Globus pallidus (tissue), 1 donor: ENCODE data around the gene MATN1.
"Not testable (repeated sequence)": the region's sequence is repeated elsewhere in the genome, so short reads cannot be mapped to it uniquely, and the experiment has no call there.

ENCODE experiments used
- DNase-seq: peaks from one replicate; pipeline ENCODE4 v3.0.0-alpha.2; 2015; ENCODE audit warnings: low spot score

Gene MATN1

DNA sequence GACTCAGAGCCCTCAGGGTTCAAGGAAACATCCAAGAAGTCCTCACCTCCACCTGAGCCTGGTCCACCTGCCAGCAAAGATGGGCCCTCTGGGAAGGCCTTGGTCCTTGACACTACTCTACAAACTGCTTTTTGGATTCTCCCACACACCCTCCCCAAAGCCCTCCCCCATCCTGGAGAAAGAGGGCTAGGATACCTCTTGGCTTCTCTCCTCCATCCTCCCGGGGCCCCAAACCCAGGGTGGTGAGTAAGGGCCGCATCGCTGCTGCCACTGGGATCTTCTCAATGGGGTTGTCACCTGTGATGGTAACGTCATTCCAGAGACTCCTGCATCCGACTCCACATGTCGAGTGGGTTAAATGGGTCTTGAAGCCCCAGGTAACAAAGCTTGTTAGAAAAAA, 26.6 kb downstream of the MATN1 start:
- DNase-seq = no peak

- no peak for DNase-seq
Observed at GRCh38 chr1:30695439-30695841, 27.9 kb downstream of the MATN1 start.

DNA sequence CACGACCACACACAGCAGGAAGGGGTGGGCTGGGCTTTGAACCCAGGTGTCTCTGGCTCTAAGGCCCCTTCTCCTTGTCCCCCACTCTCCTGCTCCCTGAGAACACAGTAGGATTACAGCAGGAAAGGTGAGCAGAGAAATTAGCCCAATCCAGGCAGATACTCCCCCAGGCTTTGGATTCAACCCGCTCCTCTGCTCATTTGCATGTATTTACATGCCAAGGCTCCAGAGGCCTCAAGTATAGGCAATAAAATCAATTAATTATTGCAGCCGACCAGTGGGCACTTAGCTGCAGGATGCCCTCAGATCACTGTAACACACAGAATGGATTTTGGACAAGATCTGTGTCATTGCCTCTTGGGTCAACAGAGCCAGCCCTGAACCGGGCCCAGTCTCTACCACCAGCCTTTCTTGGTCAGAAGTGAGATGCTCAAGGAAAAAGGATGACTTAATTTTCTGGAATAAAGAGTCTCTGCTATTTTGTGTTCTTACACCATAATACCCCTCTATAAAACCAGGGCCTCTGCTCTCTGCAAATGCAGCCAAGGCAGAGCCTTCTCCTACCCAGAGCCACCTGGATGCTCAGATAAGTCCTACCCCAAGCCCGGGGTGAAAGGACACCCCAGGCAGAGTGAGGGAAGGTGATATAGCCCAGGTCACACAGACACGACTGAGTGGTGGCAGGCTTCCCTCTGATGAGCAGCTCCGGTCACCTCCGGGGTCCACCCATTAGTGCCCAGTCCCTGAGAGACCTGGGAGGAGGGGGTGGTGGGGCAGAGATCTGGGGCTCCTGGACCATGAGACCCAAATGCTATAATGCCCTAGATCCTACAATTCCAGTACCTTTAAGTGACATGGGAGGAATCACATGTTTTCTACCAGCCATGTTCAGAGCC, 28.9 kb downstream of the MATN1 start:
- DNase-seq = no peak

- no peak for DNase-seq
Observed at GRCh38 chr1:30693822-30694221, 29.6 kb downstream of the MATN1 start.

- DNase-seq = no peak
Observed at GRCh38 chr1:30693366-30693765, 30.0 kb downstream of the MATN1 start.

- DNase-seq = no peak
Observed at GRCh38 chr1:30692948-30693301, 30.5 kb downstream of the MATN1 start.

- no peak for DNase-seq
Observed at GRCh38 chr1:30692201-30692947, 31.0 kb downstream of the MATN1 start.

GRCh38 chr1:30691480-30691879, 31.9 kb downstream of the MATN1 start:
- no peak for DNase-seq

DNA sequence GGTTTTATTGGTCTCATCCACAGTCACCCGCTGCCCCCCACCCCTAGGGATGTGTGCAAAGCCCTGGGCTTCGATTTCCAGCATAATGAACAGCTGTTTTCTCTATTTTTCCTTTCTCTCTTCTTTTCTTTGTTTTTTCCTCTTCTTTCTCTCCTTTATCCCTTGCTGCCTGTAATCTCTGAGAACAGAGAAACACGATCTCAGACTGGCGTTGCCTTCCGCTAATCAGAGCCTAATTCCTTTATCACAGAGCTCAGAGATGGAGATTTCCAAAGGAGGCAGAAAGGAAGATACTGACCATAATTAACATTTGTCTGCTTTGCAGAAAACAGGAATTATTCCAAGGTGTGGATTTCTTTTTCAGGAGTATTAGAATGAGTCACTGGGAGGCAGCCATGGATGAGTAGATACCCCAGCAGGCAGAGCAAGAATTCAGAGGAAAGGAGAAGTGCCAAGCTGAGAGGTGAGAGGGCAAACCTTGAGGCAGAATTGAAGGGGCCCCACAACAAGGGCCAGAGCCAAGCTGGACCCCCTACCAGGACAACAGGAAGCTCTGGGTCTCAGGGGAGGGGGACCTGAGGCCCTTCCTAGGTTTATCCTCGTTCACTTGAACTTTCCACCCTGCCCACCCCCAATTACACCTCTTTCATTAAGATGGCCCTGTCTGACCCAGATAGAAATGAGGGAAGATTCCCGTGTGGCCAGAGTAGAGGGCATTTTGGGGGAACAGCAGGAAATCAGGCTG, 33.3 kb downstream of the MATN1 start:
- DNase-seq = no peak

GRCh38 chr1:30688920-30689794, 34.2 kb downstream of the MATN1 start:
- DNase-seq = no peak

DNA sequence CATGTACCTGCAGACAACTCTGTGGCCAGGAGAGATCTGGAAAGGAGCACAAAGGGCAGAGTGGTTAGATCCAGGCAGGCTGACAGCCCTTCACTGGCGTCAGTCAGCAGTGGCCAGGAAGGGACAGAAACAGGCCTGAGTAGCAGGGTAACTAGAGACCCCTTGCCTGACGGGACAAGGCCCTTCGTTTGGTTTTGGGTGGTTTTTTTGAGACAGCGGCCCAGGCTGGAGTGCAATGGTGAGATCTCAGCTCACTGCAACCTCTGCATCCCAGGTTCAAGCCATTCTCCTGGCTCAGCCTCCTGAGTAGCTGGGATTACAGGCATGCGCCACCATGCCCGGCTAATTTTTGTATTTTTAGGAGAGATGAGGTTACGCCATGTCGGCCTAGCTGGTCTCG, 34.9 kb downstream of the MATN1 start:
- DNase-seq = not testable (repeated sequence)

GRCh38 chr1:30687886-30688285, 35.5 kb downstream of the MATN1 start:
- DNase-seq = no peak

GRCh38 chr1:30686236-30686935, 37.0 kb downstream of the MATN1 start:
- no peak for DNase-seq

- no peak for DNase-seq
Observed at GRCh38 chr1:30685796-30686165, 37.6 kb downstream of the MATN1 start.

DNA sequence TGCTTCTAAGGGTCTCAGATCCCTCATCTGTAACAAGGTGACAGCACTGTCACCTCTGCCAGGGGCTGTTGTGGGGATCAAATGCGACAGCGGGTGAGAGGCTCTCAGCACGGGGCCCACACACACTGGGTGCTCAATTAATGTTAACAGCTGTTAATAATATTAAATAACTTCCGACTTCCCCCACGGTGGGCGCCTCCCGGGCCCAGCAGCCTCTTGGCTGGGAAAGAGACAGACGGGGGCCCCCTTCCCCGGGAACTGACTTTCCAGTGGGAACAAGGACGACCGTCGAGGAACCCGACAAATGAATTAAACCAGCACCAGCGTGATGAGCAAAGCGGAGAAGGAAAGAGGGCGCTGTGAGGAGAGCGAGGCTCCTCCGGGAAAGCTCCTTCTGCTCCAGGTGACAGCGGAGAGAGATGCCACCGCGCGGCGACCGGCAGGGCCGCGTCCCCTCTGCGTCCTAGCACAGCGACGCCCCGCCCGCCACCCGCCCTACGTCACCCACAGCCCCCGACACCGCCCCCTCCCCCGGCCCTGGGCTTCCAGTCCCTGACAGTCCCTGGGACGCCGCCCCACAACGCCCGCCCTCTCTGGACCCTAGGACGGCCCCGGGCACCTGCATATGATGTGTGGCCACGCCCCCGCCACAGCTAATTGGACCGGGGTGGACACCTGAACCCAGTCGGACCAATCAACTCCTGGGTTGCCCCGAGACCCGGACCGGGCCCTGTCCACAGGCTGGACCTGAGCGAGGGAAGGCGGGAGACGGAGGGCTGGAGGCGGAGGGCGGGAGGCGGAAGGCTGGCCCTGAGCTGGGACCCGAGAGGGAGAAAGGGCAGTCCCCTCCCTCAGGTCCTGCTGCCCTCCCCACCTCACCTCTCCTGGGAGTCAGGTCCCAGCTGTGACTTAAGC, 38.2 kb downstream of the MATN1 start:
- no peak for DNase-seq

GRCh38 chr1:30684259-30684658, 39.1 kb downstream of the MATN1 start:
- DNase-seq = no peak

DNA sequence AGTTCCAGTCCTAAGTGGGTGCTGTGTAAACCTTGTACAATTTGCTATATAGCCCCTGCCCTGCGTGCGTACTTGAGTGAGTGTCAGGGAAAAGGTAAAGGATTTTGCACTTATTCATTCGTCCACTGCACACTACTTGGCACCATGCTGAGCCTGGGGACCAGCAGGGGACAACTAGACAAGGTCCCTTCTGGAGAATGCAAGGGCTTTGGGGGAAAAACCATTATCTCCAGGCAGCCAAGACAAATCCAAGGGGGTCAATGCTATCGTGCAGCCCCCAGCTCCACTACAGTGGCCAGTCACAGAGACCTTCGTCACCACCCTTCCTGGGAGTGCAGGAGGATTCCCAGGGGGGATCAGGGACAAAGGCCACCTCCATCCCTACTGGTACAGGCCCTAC, 39.7 kb downstream of the MATN1 start:
- DNase-seq = no peak

GRCh38 chr1:30682396-30683275, 40.7 kb downstream of the MATN1 start:
- no peak for DNase-seq

DNA sequence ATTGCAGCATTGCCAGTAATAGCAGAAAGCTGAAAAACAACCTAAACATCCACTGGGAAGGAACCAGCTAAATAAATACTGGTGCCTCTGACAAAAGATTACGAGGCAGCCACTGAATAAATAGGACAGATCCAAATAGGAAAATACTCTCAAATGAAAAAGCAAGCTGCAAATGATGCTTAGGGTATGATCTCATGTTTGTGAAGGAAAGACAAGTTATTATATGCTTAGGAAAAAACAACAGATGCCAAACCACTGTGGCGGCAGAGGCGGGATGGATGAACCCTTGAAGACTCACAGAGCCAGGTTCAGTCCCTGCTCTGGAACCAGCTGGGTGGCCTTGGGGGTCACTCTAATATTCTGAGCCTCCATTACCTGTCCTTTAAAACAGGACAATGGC, 41.6 kb downstream of the MATN1 start:
- DNase-seq = no peak
